Rectal smooth muscle tissue (tissue), 1 donor: ENCODE data around the gene PLA2G2F.
A peak's percentile ranks its signal among the peaks of the same experiment; 100 is the strongest.

Experiments used
- H3K27ac ChIP-seq: one replicate; pipeline ENCODE4 v1.7.0; 2013; ENCODE audit warnings: low read depth, low read length, inconsistent platforms
- H3K27me3 ChIP-seq: one replicate; pipeline ENCODE4 v1.7.0; 2013; ENCODE audit warnings: low read length; ENCODE audit not compliant: control insufficient read depth, insufficient read depth
- H3K36me3 ChIP-seq: one replicate; pipeline ENCODE4 v1.7.0; 2013; ENCODE audit warnings: low read length; ENCODE audit not compliant: control insufficient read depth, insufficient read depth
- H3K4me1 ChIP-seq: one replicate; pipeline ENCODE4 v1.7.0; 2013; ENCODE audit warnings: low read length; ENCODE audit not compliant: control insufficient read depth, insufficient read depth
- H3K4me3 ChIP-seq: one replicate; pipeline ENCODE4 v1.7.0; 2013; ENCODE audit warnings: low read length
- H3K9ac ChIP-seq: one replicate; pipeline ENCODE4 v1.7.0; 2013; ENCODE audit warnings: low read length

Gene PLA2G2F

DNA sequence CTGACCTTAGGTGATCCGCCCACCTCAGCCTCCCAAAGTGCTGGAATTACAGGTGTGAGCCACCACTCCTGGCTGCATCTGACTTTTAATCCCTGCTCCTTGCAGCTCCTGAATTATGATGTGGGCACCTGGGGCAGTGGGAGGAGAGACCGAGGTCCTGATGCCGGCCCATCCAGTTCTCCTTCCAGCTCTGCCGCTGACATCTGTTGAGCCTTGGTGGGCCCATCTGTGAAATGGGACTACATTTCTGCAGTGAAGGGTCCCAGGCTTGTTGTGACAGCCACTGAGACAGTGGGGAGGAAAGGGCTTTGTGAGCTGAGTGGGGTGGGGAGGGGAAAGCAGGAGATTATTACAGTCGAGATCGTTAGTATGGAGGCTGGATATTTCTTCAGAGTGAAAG lies 11.8 kb downstream of the PLA2G2F start:
- Histone ChIP-seq H3K4me1 (peaks cover 5% of the 10 kb centered on the region), H3K36me3 (no peaks in the 10 kb centered on the region), H3K27ac (no peak overlapping the region)

DNA sequence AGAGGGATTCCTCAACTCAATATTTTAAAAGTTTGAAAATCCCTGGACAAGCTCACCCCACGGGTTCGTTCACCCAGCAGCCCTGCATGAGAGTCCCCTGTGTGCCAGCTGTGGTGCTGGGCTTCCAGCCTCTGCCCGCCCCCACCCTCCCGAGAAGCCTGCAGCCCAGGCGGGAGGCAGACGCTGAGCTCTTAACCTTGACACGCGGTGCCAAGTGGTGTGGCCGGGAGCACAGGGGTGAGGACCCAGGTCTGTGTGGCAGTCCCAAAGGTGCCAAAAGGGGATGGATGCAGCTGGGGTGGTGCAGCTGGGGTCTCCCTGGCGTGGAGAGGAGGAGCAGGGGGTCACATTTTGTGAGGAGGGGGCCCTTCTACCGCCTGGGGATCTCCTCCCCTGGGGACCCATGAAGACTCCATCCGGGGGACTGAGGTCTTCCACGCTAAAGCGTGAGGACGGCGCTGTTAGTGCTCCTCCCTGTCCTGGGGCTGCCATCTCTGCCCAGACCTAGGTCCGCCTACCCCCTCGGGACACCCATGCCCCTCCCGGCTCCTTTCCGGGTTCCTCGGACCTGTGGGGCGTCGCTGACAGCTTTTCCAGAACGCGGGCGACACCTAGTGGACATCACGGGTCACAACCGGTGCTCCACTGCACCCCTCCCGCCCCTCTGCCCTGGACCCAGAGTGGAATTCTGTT lies 12.9 kb downstream of the PLA2G2F start:
- Histone ChIP-seq H3K36me3 (no peaks in the 10 kb centered on the region), H3K27me3 (no peaks in the 10 kb centered on the region), H3K9ac (no peak overlapping the region), H3K27ac (no peak overlapping the region), H3K4me3 (peak overlapping the region; percentile 79), H3K4me1 (peaks cover 5% of the 10 kb centered on the region)

More for the DNA sequence above, 11.8 kb downstream of the PLA2G2F start:
- no peaks in the 10 kb centered on the region for H3K27me3 ChIP-seq
- H3K4me3 ChIP-seq: no peak overlapping the region
- no peak overlapping the region for H3K9ac ChIP-seq

DNA sequence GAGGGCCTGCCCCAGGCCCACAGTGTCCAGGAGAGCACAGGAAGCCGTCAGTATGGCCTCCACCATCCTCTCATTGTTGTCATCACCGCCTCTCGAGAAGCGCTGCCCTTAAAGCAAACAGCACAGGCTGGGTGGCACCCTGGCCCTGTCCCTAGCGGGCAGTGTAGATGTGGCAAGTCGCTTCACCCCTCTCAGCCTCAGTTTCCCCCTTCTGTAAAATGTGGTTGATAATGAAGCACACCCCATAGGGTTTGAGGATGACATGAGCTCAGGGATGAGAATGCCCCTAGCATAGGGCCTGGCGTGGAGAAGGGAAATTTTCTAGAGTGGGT lies 13.4 kb downstream of the PLA2G2F start:
- Histone ChIP-seq H3K36me3 (no peaks in the 10 kb centered on the region), H3K9ac (no peak overlapping the region), H3K27ac (no peak overlapping the region), H3K27me3 (no peaks in the 10 kb centered on the region), H3K4me3 (no peak overlapping the region), H3K4me1 (peaks cover 5% of the 10 kb centered on the region)

DNA sequence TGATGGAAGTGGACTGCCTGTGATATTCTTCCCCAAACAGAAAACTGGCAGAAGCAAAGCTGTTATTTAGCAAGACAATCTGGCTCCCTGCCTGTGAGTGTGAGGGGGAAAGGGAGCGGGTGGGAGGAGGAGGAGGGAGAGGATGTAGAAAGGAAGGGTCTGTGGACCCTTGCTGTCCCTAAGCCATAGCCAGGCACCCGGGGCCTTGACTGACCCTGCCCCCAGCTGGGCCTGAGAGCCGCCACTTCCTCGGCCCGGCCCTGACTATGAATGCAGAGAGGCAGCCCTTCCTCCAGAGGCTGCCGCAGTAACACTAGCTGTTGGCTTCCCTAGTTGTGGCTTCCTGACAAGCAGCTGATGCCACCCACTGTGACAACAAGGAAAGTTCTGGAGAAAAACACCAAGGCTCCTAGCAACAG lies 13.9 kb downstream of the PLA2G2F start:
- no peak overlapping the region for H3K27ac ChIP-seq
- no peaks in the 10 kb centered on the region for H3K36me3 ChIP-seq
- H3K27me3 ChIP-seq: no peaks in the 10 kb centered on the region
- no peak overlapping the region for H3K4me3 ChIP-seq
- H3K9ac ChIP-seq: no peak overlapping the region
- H3K4me1 ChIP-seq: peaks cover 5% of the 10 kb centered on the region

DNA sequence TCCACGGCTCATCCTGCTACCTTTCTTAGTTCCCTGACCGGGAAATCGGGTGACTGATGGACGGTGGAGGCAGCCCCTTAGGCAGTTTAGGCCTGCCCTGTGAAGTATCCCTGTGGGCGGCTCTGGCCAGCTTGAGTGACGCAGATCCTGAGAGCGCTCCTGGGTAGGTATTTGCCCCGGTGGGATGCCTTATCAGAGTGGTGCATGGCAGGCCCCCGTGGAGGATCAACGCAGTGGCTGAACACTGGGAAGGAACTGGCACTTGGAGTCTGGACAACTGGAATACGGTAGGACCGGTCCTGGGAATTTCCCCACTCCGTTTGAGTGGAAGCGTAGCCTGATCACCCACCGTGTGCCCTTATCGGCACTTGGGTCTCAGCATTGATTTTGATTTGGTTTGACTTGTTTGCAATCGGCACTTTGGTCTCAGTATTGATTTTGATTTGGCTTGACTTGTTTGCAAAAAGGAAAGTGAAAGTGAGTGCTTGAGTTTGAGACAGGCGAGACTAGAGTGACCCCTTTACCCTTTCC lies 15.2 kb downstream of the PLA2G2F start:
- no peak overlapping the region for H3K9ac ChIP-seq

DNA sequence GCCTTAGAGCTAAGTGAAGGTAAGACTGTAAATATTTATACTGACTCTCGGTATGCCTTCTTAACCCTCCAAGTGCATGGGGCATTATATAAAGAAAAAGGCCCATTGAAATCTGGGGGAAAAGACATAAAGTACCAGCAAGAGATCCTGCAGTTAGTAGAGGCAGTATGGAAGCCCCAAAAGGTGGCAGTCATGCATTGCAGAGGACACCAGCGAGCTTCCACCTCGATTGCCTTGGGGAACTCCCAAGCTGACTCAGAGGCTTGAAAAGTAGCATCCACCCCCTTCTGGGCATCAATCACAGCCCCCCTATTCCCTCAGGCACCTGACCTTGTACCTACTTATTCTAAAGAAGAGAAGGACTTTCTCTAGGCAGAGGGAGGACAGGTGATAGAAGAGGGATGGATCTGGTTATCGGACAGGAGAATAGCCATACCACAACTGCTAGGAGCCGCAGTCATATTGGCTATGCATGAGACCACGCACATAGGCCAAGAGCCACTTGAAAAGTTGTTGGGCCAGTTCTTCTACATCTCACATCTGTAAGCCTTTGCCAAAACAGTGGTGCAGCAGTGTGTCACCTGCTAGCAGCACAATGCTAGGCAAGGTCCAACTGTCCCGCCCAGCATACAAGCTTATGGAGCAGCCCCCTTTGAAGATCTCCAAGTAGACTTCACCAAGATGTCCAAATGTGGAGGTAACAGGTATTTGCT lies 19.4 kb downstream of the PLA2G2F start:
- no peak overlapping the region for H3K9ac ChIP-seq
- H3K36me3 ChIP-seq: no peaks in the 10 kb centered on the region
- H3K4me1 ChIP-seq: no peaks in the 10 kb centered on the region
- no peak overlapping the region for H3K27ac ChIP-seq
- no peak overlapping the region for H3K4me3 ChIP-seq
- no peaks in the 10 kb centered on the region for H3K27me3 ChIP-seq

More for the DNA sequence above, 15.2 kb downstream of the PLA2G2F start:
- Histone ChIP-seq H3K27ac (no peak overlapping the region), H3K36me3 (no peaks in the 10 kb centered on the region), H3K27me3 (no peaks in the 10 kb centered on the region), H3K4me1 (peaks cover 5% of the 10 kb centered on the region), H3K4me3 (no peak overlapping the region)

DNA sequence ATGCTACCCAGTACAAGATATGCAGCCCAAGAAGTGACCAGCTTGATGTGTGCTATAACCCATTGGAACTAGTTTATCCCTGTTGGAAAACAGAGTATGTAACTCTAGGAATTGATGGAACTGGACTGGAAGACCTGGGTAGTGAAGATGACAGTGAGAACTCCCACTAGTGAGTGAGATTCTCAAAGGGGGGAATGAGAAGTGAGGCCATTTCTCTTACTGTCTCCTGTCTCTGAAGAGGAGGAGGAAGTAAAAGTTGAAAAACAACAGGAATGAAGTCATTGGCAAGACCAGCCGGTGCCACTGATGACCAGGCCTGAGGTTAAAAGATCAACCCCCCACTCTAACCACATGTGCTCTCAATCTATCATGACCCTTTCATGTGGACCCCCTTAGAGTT lies 20.9 kb downstream of the PLA2G2F start:
- H3K36me3 ChIP-seq: no peaks in the 10 kb centered on the region
- no peak overlapping the region for H3K9ac ChIP-seq
- H3K4me1 ChIP-seq: no peaks in the 10 kb centered on the region
- H3K27me3 ChIP-seq: no peaks in the 10 kb centered on the region
- no peak overlapping the region for H3K4me3 ChIP-seq
- no peak overlapping the region for H3K27ac ChIP-seq

DNA sequence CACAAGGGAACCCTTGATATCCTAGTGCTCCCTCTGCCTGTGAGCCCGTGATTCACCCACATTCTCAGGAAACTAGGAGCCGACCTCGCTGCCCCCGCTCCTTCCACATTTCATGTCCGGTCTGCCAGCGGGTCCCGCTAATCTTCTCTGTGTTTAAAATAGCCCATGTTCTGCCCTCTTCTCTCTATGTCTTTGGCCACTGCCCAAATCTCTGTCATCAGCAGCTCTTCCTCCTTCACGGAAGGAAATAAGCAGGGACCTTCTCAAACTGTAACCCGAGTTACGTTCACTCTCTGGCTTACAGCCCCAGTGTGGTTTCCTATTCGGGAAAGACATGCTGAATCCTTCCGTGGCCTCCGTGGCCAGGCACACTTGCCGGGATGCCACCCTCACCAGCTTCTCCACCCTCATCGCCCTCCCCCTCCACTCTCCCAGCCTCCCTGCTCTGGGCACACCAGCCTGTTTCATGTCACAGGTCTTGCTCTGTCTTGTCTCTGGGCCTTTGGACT lies 25.6 kb downstream of the PLA2G2F start:
- Histone ChIP-seq H3K27me3 (peaks cover 3% of the 10 kb centered on the region), H3K4me1 (peaks cover 10% of the 10 kb centered on the region), H3K27ac (peak overlapping the region; percentile 73), H3K36me3 (no peaks in the 10 kb centered on the region), H3K9ac (no peak overlapping the region), H3K4me3 (no peak overlapping the region)

DNA sequence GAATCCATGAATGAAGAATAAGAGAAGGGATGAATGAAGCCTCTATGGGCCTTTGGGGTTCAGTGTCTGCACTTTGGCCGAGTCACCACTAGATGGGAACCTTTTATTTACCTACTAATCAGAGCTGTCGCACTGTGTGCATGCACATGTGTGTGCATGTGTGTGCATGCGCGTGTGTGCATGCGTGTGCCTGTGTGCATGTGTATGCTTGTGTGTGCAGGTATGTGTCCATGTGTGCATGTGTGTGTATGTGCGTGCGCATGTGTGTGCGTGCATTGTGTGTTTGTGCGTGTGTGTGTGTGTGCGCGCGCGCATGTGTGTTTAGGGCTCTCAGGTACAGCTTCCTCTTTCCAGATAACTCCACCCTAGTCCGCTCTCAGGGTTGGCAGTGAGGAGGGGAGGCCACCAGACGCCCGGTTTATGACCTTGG lies 26.4 kb downstream of the PLA2G2F start:
- H3K4me3 ChIP-seq: peak overlapping the region; percentile 0
- peaks cover 3% of the 10 kb centered on the region for H3K27me3 ChIP-seq
- peaks cover 10% of the 10 kb centered on the region for H3K4me1 ChIP-seq
- no peaks in the 10 kb centered on the region for H3K36me3 ChIP-seq
- peak overlapping the region; percentile 73 for H3K27ac ChIP-seq
- no peak overlapping the region for H3K9ac ChIP-seq

DNA sequence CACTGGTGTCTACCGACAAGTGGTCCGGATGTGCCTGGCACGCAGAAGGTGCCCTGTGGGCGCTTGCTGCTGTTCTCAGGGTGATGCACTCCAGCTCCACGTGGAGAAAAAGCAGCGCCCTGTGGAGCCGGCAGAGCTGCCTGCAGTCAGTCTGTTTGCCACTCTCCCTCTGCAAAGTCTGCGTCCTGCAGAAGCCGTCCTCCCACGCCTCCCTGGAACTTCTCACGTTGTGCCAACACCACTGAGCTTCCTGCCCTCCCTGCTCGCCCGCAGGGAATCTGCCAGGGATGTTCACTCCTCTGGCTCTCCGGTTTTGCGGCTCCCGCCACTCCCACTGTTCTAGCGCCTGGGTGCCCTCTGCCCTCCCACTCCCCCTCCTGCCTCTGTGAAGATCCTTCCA lies 26.9 kb downstream of the PLA2G2F start:
- Histone ChIP-seq H3K27ac (peak overlapping the region; percentile 73), H3K36me3 (no peaks in the 10 kb centered on the region), H3K4me1 (peaks cover 10% of the 10 kb centered on the region), H3K27me3 (peaks cover 3% of the 10 kb centered on the region), H3K4me3 (peak overlapping the region; percentile 0), H3K9ac (no peak overlapping the region)

DNA sequence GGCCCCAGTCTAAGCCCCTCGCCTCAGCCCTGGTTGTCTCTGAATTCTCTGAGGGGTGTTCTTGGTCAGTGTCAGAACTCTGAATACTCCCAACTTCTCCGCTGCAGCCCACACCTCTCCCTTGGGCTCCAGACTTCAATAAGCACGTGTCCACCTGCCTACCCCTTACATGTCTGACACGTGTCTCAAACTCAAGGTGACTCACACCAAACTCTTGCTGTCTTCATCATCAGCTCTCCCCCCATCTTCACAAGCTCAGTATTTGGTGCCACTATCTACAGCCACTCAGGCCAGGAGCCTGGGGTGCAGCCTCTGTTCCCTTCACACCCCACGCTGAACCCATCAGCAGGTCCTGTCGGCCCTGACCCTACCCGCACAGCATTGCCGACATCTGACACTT lies 28.0 kb downstream of the PLA2G2F start:
- peaks cover 10% of the 10 kb centered on the region for H3K4me1 ChIP-seq
- peak overlapping the region; percentile 73 for H3K27ac ChIP-seq
- H3K9ac ChIP-seq: no peak overlapping the region
- no peak overlapping the region for H3K4me3 ChIP-seq
- H3K27me3 ChIP-seq: peaks cover 3% of the 10 kb centered on the region
- H3K36me3 ChIP-seq: no peaks in the 10 kb centered on the region

DNA sequence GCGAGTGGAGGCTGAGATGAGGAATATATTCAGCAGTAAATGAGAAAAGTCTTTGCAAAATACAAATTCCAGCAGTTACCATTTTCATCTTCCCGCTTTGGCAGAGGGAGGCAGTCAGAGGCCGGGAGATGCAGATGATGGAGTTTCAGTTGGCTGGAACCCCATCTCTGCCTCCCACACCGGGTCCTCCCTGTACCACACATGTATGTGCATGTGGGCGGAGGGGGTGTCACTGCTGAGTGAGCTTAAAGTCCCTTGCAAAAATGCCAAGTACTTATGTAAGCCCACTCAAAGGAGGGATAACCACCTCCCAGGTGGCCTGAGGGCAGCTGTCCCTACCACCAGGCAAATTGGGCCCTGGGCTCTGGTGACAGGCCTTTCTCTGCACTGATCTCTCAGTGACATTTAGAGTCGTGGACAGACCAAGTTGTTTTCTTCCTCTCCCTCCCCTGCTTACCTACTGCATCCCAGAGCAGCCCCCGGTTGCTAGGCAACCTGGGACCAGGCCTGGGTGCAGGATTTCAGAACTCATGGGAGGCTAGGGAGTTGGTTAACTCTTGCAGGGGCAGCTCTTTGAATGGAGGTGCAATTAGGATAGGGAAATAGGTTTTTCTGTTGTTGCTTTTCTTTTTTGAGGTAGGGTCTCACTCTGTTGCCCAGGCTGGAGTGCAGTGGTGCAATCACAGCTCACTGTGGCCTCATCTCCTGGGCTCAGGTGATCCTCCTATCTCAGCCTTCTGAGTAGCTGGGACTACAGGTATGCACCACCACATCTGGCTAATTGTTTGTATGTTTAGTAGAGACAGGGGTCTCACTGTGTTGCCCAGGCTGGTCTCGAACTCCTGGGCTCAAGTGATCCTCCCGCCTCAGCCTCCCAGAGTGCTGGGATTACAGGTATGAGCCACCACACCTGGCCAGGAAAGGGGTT lies 29.7 kb downstream of the PLA2G2F start:
- H3K27me3 ChIP-seq: peaks cover 3% of the 10 kb centered on the region
- H3K4me3 ChIP-seq: no peak overlapping the region
- H3K9ac ChIP-seq: no peak overlapping the region

More for the DNA sequence above, 29.7 kb downstream of the PLA2G2F start:
- peaks cover 10% of the 10 kb centered on the region for H3K4me1 ChIP-seq
- H3K36me3 ChIP-seq: no peaks in the 10 kb centered on the region
- no peak overlapping the region for H3K27ac ChIP-seq
